Upper lobe of left lung (tissue), 6 donors: ENCODE data around the gene TNFAIP8L2. TPM values are rescaled to one million over a fixed set of nuclear protein-coding genes. Genes with fewer than 3 reads are reported as not detected.

Experiments
- ATAC-seq, 2 donors: fragments of 200-7000 bp; cut with Tn5 transposase; one replicate each; pipeline ENCODE4 v1.9.1; 2022; ENCODE audit warnings: mild to moderate bottlenecking in 2 of 2, moderate library complexity in 2 of 2; ENCODE audit not compliant: low FRiP score in 2 of 2
- DNase-seq, 2 donors: peaks; one replicate each; pipeline ENCODE4 v3.0.0-alpha.2; 2019 to 2020
- H3K27ac ChIP-seq, 4 donors: fragments of 200-600 bp; sonication (generic); one replicate each; pipeline ENCODE4 v1.5.1; 2016 to 2019
- H3K27me3 ChIP-seq, 4 donors: fragments of 200-600 bp; sonication (generic); one replicate each; pipeline ENCODE4 v1.5.1; 2017 to 2019
- H3K36me3 ChIP-seq, 4 donors: fragments of 200-600 bp; sonication (generic); one replicate each; pipeline ENCODE4 v1.5.1; 2016 to 2019
- H3K4me1 ChIP-seq, 4 donors: fragments of 200-600 bp; sonication (generic); one replicate each; pipeline ENCODE4 v1.5.1; 2018 to 2019
- H3K4me3 ChIP-seq, 4 donors: fragments of 200-600 bp; sonication (generic); one replicate each; pipeline ENCODE4 v1.5.1; 2017 to 2019; ENCODE audit warnings: mild to moderate bottlenecking in 2 of 4, moderate library complexity in 1 of 4
- H3K9me3 ChIP-seq, 4 donors: fragments of 200-600 bp; sonication (generic); one replicate each; pipeline ENCODE4 v1.5.1; 2018 to 2019
- EP300 ChIP-seq, 4 donors: sonication (generic); formaldehyde crosslinking; IDR thresholded peaks; one replicate each; pipeline ENCODE4 v1.5.1; 2017; ENCODE audit warnings: antibody characterized with exemption in 4 of 4, control low read depth in 2 of 4
- POLR2A ChIP-seq, 4 donors: fragments of 450-650 bp; IDR thresholded peaks; one replicate each; pipeline ENCODE4 v1.5.1; 2016 to 2017; ENCODE audit warnings: antibody characterized with exemption in 4 of 4, mild to moderate bottlenecking in 2 of 4
- POLR2AphosphoS5 ChIP-seq, 2 donors: sonication (generic); formaldehyde crosslinking; IDR thresholded peaks; one replicate each; pipeline ENCODE4 v1.5.1; 2017; ENCODE audit warnings: antibody characterized with exemption in 2 of 2
- WGBS, 2 donors: methylation state at CpG; one replicate each; pipeline ENCODE4 v1.1.5; 2017 to 2018; 5-methylcytosine and 5-hydroxymethylcytosine counted together
- total RNA-seq, 6 donors: library from RNA; depleted of rRNA in 4 of 6; stranded (reverse); fragments of >200 nt in 4 of 6; gene quantifications; one replicate each; pipeline versions ENCODE4 v1.1.0 to v1.2.1, GENCODE V29; 2016 to 2021
- TF ChIP-seq, protein P1 (sequence below), 6 experiments: fragments of 450-650 bp in 4 of 6; fragments of 200-600 bp in 2 of 6; sonication (generic) in 2 of 6; IDR thresholded peaks; one replicate each; pipeline ENCODE4 v1.5.1; 2016 to 2019; ENCODE audit warnings: antibody characterized with exemption in 6 of 6
- donor health status: DM: no; HTN: no; CAD: no; lungs with moderate emphysema.
- donor health status: DM: no; HTN: yes; CAD: no; lungs with severe emphysema.

The TNFAIP8L2 gene
- 10 to 100 TPM in 5 of 6 donors, 1 to 10 TPM in 1; 7.4 to 19.1 (median 15.8) TPM for total RNA-seq

DNA sequence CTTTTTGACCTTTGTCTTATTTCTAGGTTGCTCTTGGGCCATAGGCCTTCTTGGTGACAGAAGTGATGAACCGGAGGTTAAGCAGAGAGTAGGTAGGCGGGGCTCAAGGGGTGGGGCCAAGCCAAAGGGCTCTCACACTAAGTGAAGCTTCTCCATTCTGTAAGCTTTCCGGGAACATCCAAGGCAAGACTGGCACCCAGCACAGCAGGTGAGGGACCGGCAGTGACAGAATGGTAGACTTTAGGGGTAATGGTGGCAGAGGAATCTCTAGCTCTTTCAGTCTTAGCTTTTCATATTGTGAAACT is at the start of gene TNFAIP8L2:
TSS of gene TNFAIP8L2 (plus strand) at position 135 of the 305 bp plus-strand sequence. CDS start 2,049 bp downstream, outside the sequence.
- peak in 1 of 2 donors; percentile 76 for DNase-seq
- peaks cover 5 to 23% (median 11%) of the 10 kb centered on the region in 4 donors for H3K4me1 ChIP-seq
- H3K27me3 ChIP-seq = no peaks in the 10 kb centered on the region
- H3K9me3 ChIP-seq = no peaks in the 10 kb centered on the region
- 55 to 73% methylated on average over 4 of the region's 4 CpGs for whole genome bisulfite sequencing, 2 donors
- TF ChIP-seq, protein P1, sequence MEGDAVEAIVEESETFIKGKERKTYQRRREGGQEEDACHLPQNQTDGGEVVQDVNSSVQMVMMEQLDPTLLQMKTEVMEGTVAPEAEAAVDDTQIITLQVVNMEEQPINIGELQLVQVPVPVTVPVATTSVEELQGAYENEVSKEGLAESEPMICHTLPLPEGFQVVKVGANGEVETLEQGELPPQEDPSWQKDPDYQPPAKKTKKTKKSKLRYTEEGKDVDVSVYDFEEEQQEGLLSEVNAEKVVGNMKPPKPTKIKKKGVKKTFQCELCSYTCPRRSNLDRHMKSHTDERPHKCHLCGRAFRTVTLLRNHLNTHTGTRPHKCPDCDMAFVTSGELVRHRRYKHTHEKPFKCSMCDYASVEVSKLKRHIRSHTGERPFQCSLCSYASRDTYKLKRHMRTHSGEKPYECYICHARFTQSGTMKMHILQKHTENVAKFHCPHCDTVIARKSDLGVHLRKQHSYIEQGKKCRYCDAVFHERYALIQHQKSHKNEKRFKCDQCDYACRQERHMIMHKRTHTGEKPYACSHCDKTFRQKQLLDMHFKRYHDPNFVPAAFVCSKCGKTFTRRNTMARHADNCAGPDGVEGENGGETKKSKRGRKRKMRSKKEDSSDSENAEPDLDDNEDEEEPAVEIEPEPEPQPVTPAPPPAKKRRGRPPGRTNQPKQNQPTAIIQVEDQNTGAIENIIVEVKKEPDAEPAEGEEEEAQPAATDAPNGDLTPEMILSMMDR (IDR thresholded peaks at IDR 0.05) = no peak
- TF ChIP-seq EP300 (IDR thresholded peaks at IDR 0.05) (no peak), POLR2A (IDR thresholded peaks at IDR 0.05) (peak in 1 of 4 donors; percentile 32)
- peak within 1 kb of the TSS; percentile 14 to 50 (median 44) for H3K4me3 ChIP-seq
- peaks cover 9 to 33% (median 20%) of the 10 kb centered on the region in 4 donors for H3K36me3 ChIP-seq
- ATAC-seq = peak; percentile 81 to 87
- peak within 1 kb of the TSS; percentile 66 to 81 (median 74) for H3K27ac ChIP-seq

DNA sequence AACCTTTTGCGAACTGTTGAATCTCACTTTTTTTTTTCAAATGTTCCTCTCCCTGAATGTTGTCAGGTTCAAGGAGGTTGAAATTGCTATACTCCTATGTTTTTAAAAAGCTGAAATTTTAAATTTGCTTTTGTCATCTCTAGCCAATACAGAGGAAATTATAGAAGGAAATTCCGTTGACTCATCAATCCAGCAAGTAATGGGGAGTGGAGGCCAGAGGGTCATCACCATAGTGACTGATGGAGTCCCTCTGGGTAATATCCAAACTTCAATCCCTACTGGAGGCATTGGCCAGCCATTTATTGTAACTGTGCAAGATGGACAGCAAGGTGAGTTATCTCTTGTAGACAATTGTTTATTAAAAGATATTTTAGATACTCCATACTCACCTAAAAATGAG is 49.6 kb upstream of the TNFAIP8L2 start:
- Histone ChIP-seq H3K27ac (no peak overlapping the region), H3K9me3 (no peaks in the 10 kb centered on the region), H3K27me3 (no peaks in the 10 kb centered on the region), H3K4me3 (no peak overlapping the region), H3K4me1 (no peaks in the 10 kb centered on the region), H3K36me3 (peaks cover 0 to 21% (median 5%) of the 10 kb centered on the region in 4 donors)
- WGBS, 2 donors = 73 to 85% methylated on average over 2 of the region's 2 CpGs
- DNase-seq (no peak), ATAC-seq (no peak)
- TF ChIP-seq, protein P1 (IDR thresholded peaks at IDR 0.05) = no peak
- TF ChIP-seq POLR2AphosphoS5 (IDR thresholded peaks at IDR 0.05) (no peak), POLR2A (IDR thresholded peaks at IDR 0.05) (no peak)

DNA sequence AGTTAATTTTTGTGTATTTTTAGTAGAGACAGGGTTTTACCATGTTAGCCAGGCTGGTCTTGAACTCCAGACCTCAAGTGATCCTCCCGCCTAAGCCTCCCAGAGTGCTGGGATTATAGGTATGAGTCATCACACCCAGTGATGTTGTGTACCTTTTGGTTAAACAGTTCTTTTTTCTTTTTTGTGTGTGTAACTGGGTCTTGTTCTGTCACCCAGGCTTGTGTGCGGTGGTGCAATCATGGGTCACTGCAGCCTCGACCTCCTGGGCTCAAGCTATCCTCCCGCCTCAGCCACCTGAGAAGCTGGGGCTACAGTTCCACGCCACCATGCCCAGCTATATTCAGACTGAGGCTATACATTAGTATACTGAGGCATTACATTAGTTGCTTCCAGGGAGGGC is 48.1 kb upstream of the TNFAIP8L2 start:
- H3K4me3 ChIP-seq = no peak overlapping the region
- H3K27me3 ChIP-seq = no peaks in the 10 kb centered on the region
- H3K9me3 ChIP-seq = no peaks in the 10 kb centered on the region
- H3K4me1 ChIP-seq = no peaks in the 10 kb centered on the region
- 93 to 100% methylated on average over 5 of the region's 5 CpGs for WGBS, 2 donors
- no peak for DNase-seq
- no peak for ATAC-seq
- H3K36me3 ChIP-seq = peaks cover 0 to 20% (median 5%) of the 10 kb centered on the region in 4 donors
- no peak overlapping the region for H3K27ac ChIP-seq
- TF ChIP-seq POLR2A (IDR thresholded peaks at IDR 0.05) = no peak
- no peak for TF ChIP-seq EP300 (IDR thresholded peaks at IDR 0.05)

DNA sequence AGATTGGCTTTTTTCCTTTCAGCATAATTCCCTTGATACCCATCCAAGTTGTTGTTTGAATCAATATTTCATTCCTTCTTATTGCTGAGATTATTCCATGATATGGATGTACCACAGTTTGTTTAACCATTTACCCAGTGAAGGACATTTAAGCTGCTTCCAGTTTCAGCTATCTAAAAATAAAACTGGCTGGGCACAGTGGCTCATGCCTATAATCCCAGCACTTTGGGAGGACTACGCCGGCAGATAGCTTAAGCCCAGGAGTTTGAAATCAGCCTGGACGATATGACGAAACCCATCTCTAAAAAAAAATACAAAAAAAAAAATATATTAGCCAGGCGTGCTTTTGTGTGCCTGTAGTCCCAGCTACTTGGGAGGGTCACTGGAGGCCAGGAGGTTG is 42.6 kb upstream of the TNFAIP8L2 start:
- Histone ChIP-seq H3K9me3 (no peaks in the 10 kb centered on the region), H3K4me3 (no peak overlapping the region), H3K27me3 (no peaks in the 10 kb centered on the region), H3K27ac (no peak overlapping the region), H3K36me3 (peaks cover 0 to 20% (median 4%) of the 10 kb centered on the region in 4 donors), H3K4me1 (no peaks in the 10 kb centered on the region)
- no peak for DNase-seq
- 93 to 98% methylated on average over 5 of the region's 5 CpGs for WGBS, 2 donors
- no peak for ATAC-seq
- TF ChIP-seq EP300 (IDR thresholded peaks at IDR 0.05) = no peak
- TF ChIP-seq, protein P1 (IDR thresholded peaks at IDR 0.05) = no peak
- no peak for TF ChIP-seq POLR2AphosphoS5 (IDR thresholded peaks at IDR 0.05)
- TF ChIP-seq POLR2A (IDR thresholded peaks at IDR 0.05) = no peak

DNA sequence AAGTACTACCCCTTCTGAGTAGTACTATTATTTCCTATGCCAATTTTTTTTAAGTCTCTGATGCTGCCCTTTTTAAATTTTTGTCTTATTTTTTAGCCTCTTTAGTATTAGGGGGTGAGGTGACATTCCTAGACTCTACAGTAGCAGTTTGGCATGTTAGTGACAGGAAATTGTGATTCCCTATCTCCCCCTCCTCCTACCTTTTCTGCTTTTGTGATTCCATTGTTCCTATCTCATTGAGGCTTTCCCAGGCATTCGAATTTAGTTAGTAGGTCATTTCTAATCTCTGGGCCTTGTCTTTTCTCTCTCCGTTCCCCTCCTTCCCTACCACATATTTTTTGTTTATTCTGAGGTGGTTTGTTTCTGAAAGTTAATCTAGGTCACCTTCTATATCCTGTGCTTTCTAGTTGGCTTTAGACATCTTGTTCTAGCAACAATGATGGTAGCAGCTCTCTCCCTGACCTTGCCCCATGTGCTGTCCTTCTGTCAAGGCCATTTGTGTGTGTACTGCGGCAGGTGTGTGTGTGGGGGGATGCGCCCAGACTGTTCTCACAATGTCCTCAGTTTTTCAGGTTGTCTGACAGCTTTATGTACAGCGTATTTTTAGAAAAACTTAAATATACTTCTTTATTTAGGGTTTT is 31.6 kb upstream of the TNFAIP8L2 start:
- ATAC-seq (no peak), DNase-seq (no peak)
- Histone ChIP-seq H3K27me3 (no peaks in the 10 kb centered on the region), H3K9me3 (no peaks in the 10 kb centered on the region), H3K4me1 (no peaks in the 10 kb centered on the region), H3K4me3 (no peak overlapping the region), H3K27ac (no peak overlapping the region), H3K36me3 (peaks cover 0 to 18% (median 4%) of the 10 kb centered on the region in 4 donors)
- WGBS, 2 donors = 86% methylated on average over 5 of the region's 5 CpGs
- no peak for TF ChIP-seq POLR2AphosphoS5 (IDR thresholded peaks at IDR 0.05)
- no peak for TF ChIP-seq EP300 (IDR thresholded peaks at IDR 0.05)
- TF ChIP-seq, protein P1 (IDR thresholded peaks at IDR 0.05) = no peak
- no peak for TF ChIP-seq POLR2A (IDR thresholded peaks at IDR 0.05)
